HG03045 (cell line): ENCODE measurements around the gene ASCL2.
"Not testable (repeated sequence)": the region's sequence is repeated elsewhere in the genome, so short reads cannot be mapped to it uniquely, and the experiment has no call there.

Experiments used
- ATAC-seq: cut with Tn5 transposase; IDR thresholded peaks from one replicate; pipeline ENCODE4 v1.9.1; 2021; ENCODE audit warnings: mild to moderate bottlenecking, moderate library complexity; ENCODE audit not compliant: unreplicated experiment

Gene ASCL2

GRCh38 chr11:2298795-2299761, 28.7 kb upstream of the ASCL2 start:
- ATAC-seq: no peak

GRCh38 chr11:2298131-2298794, 27.9 kb upstream of the ASCL2 start:
- ATAC-seq: no peak

- no peak for ATAC-seq
Observed at GRCh38 chr11:2297623-2298030, 27.2 kb upstream of the ASCL2 start.

DNA sequence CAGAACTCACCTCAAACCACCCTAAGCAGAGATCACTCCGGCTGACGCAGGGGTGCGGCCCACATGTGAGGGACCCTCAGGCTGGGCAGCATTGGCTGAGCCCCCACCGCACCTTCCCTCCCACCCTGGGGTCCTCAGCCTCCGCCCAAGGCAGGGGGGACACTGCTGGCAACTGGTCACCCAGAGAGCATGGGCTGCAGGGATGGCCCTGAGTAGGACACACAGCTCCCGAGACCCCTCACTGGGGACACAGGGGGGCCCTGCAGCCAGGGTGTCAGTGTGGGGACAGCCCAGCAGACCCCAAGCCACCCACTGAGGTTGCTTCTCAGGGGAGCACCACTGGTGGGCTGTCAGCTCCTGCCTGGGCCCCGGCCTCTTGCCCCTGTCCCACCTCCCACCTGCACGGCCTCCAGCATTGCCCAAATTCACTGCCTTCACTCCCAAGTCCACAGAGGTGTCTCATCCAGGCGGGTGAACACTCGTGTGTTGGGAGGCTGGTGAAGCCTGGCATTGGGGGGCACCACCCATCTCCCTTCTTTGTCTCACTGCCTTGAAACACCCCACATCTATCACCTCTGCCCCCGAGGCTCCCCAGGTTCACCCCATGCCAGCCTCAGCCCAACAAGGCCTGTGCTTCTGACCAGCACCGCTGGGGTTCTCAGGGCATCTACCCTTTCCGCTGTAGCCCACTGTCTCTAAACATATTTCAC, 26.7 kb upstream of the ASCL2 start:
- ATAC-seq: no peak

DNA sequence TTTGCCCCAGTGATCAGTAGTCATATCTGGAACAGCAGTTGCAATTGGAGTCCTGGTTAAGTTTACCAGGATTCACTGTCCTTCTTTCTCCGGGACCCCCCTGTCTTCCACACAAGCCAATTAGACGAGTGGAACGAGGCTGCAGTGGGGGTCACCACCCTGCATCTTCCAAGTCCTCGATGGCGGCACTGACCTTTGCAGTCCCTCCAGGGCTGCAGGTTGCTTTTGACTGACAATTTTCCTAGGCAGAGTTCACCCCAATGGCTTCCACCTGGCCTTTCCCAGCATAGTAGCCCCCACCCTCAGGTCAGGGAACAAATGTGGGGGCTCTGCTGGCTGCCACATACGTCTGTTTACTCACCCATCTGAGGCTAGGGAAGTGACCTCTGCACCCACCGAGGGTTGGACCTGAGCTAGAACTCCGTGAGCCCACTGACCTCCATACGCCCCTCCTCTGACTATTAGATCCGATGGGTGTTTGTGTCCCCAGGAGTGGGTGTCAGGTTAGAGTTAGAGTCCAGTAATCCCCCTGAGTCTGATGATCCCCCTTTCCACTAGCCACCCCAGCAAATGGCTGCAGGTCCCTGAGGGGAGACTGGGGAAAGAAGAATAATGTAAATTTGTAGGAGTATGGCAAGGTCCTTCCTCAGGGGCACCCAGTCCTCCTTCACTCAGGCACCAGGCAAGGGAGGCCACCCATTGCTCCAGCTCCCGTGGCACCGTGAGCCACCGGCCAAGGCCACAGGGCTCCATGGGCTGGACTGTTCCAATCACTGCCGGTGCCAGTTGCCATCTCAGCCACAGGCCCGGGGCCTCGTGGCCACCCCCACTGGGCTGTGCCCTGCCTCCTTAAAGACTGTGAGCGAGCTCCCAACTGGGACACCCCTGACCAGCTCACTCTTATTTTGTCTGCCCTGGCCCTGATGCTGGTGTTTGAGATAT, 25.9 kb upstream of the ASCL2 start:
- no peak for ATAC-seq

GRCh38 chr11:2294926-2295290, 24.5 kb upstream of the ASCL2 start:
- no peak for ATAC-seq

DNA sequence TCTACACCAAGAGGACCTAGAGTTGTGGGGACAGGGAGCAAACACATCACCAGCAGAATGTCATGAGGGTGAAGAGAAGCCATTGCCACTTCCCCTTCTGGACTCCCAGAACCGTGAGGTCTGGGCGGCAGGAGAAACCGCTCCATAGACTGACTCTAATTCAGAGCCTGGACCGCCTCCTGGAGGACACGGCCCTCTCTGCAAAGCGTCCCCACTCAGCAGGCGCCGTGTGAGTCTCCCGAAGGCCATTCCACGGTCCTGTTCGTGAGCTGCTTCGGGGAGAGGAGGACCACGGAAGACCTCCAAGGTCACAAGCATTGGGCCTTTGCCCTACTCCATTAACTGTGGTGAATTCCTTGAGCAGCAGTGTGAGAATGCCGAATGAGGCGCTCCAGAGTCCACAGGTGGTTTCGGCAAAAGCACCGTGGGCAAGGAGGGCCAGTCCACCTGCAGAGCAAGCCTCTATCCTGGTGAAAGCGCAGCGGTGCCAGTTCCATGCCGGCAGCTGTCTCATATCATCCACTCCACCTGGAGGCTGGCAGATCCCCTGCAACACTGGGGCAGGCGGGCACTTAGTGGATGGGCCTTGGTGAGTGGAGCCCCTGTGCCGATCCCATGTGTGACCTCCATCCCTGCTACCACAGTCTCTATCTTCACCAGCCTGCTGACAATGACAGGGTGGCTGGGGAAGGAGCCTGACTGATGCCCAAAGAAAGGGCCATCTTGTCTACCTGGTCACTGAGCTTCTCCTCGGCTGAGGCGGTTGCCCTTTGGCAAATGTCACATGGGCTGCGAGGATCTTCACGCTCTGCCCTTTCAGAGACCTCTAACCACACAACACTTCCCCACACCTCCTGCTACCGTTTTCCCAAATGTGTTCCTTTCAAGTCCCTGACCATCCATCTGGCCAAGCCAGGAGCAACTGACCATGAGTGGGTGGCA, 23.9 kb upstream of the ASCL2 start:
- ATAC-seq: no peak

DNA sequence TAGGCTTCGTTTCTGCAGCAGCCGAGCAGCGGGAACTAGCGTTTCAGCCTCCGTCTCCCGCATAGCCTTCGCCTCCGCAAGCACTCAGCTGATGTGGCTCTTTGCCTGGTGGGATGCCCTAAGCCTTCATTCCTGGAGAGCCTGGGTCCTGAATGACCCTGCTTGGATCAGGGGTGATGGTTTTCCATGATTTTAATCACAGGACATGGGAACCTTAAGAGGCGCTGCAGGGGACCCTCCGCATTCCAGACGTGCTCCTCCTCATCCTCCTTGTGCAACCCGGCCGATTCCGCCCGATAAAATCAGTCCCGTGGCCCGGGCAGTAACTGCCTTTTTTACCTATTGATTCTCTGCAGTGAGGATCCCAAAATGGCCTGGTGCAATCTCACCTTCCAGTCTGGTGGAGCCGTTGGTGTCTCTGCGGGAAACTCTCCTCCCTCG, 23.2 kb upstream of the ASCL2 start:
- ATAC-seq: no peak

DNA sequence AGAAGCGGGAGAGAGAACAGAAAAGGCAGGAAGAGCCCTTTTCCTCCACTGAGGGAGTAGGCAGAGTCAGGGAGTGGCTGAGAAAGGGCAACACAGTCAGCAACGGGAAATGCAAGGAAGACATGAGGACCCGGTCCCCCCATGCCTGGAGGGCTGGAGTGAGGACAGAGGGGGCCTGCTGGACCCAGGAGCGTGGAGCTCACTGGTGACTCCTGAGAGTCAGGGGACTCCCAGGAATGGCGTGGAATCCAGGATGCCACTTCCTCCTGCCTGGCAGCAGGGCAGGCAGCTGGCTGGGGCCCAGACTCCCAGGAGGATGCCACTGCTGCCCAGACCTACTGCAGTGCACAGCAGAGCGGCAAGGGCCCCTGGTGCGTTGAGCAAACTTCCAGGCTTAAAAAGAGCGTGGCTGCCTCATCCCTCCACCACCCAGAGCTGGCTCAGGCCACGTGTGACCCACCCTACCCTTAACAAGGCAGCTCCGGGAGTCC, 20.0 kb upstream of the ASCL2 start:
- no peak for ATAC-seq

DNA sequence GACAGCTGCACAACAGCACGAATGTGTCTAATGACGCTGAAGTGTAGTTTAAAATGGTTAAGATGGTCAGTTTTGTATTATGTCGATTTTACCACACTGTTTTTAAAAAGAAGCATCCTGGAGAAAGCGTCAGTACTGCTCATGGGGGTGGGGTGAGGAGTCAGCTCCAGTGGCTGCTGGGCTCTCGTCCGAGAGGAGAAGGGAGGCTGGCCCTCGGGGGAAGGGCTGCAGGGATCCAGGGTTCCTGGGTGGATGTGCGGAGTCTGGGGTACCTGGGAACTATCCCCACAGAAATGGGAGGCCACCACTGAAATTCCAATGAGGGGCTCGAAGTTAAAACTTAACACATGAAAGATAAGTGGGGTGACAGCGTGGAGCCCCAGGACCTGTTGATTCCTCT, 19.5 kb upstream of the ASCL2 start:
- no peak for ATAC-seq

GRCh38 chr11:2289350-2289749, 19.0 kb upstream of the ASCL2 start:
- no peak for ATAC-seq

DNA sequence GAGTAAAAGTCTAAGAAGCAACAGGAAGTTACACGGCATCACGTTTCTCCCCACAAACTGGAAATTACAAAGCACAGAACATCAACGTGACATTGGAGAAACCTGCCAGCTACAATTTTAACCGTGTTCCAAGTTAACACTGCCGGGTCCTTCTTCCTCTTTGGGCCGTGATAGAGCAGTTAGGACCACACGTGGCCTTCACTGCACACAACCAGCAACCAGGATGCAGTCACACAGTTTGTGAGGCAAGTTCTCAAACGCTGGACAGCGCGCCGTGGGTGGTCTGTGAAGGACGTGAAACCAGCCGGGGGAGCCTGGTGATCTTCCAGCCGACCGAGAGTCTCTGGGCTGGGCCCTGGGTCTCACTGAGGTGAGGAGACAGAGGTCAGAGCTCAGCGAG, 16.7 kb upstream of the ASCL2 start:
- ATAC-seq: no peak

- ATAC-seq: not testable (repeated sequence)
Observed at GRCh38 chr11:2286350-2286749, 16.0 kb upstream of the ASCL2 start.

- ATAC-seq: no peak
Observed at GRCh38 chr11:2280208-2280607, 9.8 kb upstream of the ASCL2 start.

GRCh38 chr11:2277933-2278523, 7.6 kb upstream of the ASCL2 start:
- ATAC-seq: no peak

GRCh38 chr11:2277008-2277346, 6.6 kb upstream of the ASCL2 start:
- ATAC-seq: no peak

DNA sequence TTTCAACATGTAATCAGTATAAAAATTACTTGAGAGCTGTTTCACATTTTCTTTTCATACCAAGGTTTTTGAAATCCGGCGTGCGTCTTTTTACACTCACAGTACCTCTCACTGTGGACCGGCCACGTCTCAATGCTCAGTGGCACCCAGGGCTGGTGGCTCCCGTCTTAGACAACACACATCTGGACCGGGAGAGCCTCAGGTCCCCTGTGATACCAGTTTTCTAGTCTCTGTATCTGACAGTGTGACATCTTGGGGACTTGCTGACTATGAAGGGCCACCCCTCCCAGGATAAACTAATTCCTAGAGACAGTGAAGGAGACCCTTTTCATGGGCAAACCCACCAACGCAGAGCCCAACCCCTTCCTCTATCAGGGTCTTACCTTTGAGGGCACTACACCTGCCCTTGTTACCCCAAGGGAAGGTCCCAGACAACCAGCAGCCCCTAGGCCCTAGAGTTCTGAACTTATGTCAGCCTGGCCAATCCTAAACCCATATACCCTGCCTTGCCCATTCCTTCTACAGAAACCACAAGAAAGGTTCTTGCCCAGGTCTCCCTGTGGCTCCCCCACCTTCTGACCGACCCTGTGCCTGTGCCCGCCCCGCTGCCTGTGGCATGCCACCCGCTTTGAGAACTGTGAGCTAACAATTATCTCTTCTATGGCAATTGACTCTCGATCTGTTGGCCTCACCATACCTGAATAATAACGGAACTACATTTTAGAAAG, 6.1 kb upstream of the ASCL2 start:
- ATAC-seq: no peak
